ENCODE results near the gene ALDH3B1. TPM values are rescaled to one million over a fixed set of nuclear protein-coding genes. Genes with fewer than 3 reads are reported as not detected.
A peak's percentile ranks its signal among the peaks of the same experiment; 100 is the strongest.

The ALDH3B1 gene
- total and polyA plus RNA-seq, 9 of the 15 experiments (the other 6 are each of a cell fraction or from before 2014, with no cell fraction given): 0.01 to 0.35 (median 0.07) TPM; not detected in 2

GRCh38 chr11:68043349-68044144 lies 33.4 kb downstream of the ALDH3B1 start (continued):
- TF ChIP-seq CEBPZ (IDR thresholded peaks at IDR 0.05; ENCODE audit: borderline replicate concordance, low read depth, low read length) (no peak), ZNF75A (CRISPR knock-in tag; IDR thresholded peaks at IDR 0.05) (no peak), ZNF239 (CRISPR knock-in tag; IDR thresholded peaks at IDR 0.05) (no peak), RREB1 (CRISPR knock-in tag; IDR thresholded peaks at IDR 0.05) (no peak), CAMTA2 (CRISPR knock-in tag; conservative IDR thresholded peaks at IDR 0.05) (no peak), RBFOX2 (IDR thresholded peaks at IDR 0.05; ENCODE audit: low read depth, low read length) (peak; percentile 78), CBX1 (IDR thresholded peaks at IDR 0.05; ENCODE audit: low read depth) (no peak), SAFB2 (IDR thresholded peaks at IDR 0.05; ENCODE audit: borderline replicate concordance, low read depth, low read length, severe bottlenecking) (no peak), MEIS2 (IDR thresholded peaks at IDR 0.05; ENCODE audit: partially characterized antibody) (peak; percentile 25), THAP7 (CRISPR knock-in tag; IDR thresholded peaks at IDR 0.05) (no peak), KLF13 (tag; IDR thresholded peaks at IDR 0.05; ENCODE audit: borderline replicate concordance, low read depth) (no peak), ZBTB2 (IDR thresholded peaks at IDR 0.05) (no peak), OTX1 (CRISPR knock-in tag; IDR thresholded peaks at IDR 0.05) (no peak)

All from K562 (cell line).